ENCODE results near the gene RALB.

DNA sequence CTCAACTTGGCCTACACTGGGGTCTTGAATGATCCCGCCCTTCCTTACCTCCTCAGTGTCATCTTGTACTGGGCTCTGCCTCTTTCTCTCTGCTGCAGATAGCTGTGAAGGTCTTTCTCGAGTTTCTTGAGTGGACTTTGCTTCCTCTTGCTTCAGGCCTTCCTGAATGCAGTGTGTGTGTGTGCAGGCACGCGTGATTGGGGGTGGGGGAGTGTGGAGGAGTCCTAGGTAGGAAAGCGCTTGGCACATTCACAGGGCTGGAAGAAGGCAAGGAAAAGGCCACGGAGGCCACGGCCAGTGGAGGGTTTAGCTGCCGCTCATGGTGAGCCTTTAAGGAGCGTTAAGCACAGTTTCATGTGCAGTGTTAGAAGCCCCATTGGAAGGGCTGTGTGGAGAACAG lies 5.5 kb downstream of the RALB start:
- TF ChIP-seq, protein P1, sequence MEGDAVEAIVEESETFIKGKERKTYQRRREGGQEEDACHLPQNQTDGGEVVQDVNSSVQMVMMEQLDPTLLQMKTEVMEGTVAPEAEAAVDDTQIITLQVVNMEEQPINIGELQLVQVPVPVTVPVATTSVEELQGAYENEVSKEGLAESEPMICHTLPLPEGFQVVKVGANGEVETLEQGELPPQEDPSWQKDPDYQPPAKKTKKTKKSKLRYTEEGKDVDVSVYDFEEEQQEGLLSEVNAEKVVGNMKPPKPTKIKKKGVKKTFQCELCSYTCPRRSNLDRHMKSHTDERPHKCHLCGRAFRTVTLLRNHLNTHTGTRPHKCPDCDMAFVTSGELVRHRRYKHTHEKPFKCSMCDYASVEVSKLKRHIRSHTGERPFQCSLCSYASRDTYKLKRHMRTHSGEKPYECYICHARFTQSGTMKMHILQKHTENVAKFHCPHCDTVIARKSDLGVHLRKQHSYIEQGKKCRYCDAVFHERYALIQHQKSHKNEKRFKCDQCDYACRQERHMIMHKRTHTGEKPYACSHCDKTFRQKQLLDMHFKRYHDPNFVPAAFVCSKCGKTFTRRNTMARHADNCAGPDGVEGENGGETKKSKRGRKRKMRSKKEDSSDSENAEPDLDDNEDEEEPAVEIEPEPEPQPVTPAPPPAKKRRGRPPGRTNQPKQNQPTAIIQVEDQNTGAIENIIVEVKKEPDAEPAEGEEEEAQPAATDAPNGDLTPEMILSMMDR (IDR thresholded peaks at IDR 0.05): no peak
- no peak for TF ChIP-seq POLR2A (IDR thresholded peaks at IDR 0.05)

Measured in lower leg skin (tissue), 3 donors.